Mucosa of descending colon (tissue), 3 donors: ENCODE results near the gene MLH1. TPM values are rescaled to one million over a fixed set of nuclear protein-coding genes. Genes with fewer than 3 reads are reported as not detected.

Experiments
- ATAC-seq: fragments of 200-7000 bp; cut with Tn5 transposase; one replicate; pipeline ENCODE4 v1.9.1; 2020; ENCODE audit warnings: mild to moderate bottlenecking, moderate library complexity
- DNase-seq, 3 donors: peaks; one replicate each; pipeline ENCODE4 v3.0.0-alpha.2; 2020
- H3K36me3 ChIP-seq: fragments of 200-600 bp; one replicate; pipeline ENCODE4 v1.8.0; 2021; ENCODE audit warnings: low read depth, mild to moderate bottlenecking
- H3K4me1 ChIP-seq: fragments of 200-600 bp; one replicate; pipeline ENCODE4 v1.8.0; 2021; ENCODE audit warnings: low read depth, mild to moderate bottlenecking
- H3K4me3 ChIP-seq: fragments of 200-600 bp; one replicate; pipeline ENCODE4 v1.8.0; 2021; ENCODE audit warnings: mild to moderate bottlenecking
- H3K9me3 ChIP-seq: fragments of 200-600 bp; one replicate; pipeline ENCODE4 v1.8.0; 2021; ENCODE audit warnings: mild to moderate bottlenecking
- intact Hi-C, 2 donors: fragments of 100-400 bp; cut with DNase I in 1 of 2; cut with micrococcal nuclease in 1 of 2; formaldehyde crosslinking; loops; one replicate each; pipeline versions ENCODE4 v1.11.0 to v1.11.1; 2022; cut with DNase I, micrococcal nuclease
- long read RNA-seq, 2 donors: library from polyadenylated mRNA; unstranded; transcript quantifications; one replicate each; pipeline ENCODE4 v2.0.0, GENCODE V29; 2019 to 2021
- total RNA-seq, 3 donors: library from RNA; stranded (reverse); fragmentation: NEBNext Ultra II Directional in 2 of 3; extraction: Animal tissue kit (Norgen Biotek cat#: 25700) in 2 of 3; gene quantifications; one replicate each; pipeline versions ENCODE4 v1.2.1 to v1.2.4, GENCODE V29; 2021 to 2023
- TF ChIP-seq, protein P1 (sequence below): fragments of 200-600 bp; IDR thresholded peaks from one replicate; pipeline ENCODE4 v1.8.0; 2022; ENCODE audit warnings: antibody characterized with exemption, mild to moderate bottlenecking
- donor health status: DM: no; HTN: no; CAD: no; lungs with moderate emphysema.
- donor health status: DM: no; HTN: no; CAD: no.
- donor health status: DM: no; HTN: yes; CAD: no.

MLH1 gene
- 10 to 100 TPM; 15.4 to 25.9 (median 23.7) TPM for total RNA-seq
- long read RNA-seq, donor 1, transcript MLH1-201 (19 exons, 2,752 nt) = major isoform, 23 of 35 reads
- long read RNA-seq, donor 1, partial matches to known transcripts = 1 of 35 reads
- long read RNA-seq, donor 1, other reads (novel, unspliced or antisense) = 10 of 35 reads
- long read RNA-seq, donor 2, transcript MLH1-201 (19 exons, 2,752 nt) = major isoform, 12 of 19 reads
- long read RNA-seq, donor 2, partial matches to known transcripts = 2 of 19 reads
- long read RNA-seq, donor 2, other reads (novel, unspliced or antisense) = 5 of 19 reads

DNA sequence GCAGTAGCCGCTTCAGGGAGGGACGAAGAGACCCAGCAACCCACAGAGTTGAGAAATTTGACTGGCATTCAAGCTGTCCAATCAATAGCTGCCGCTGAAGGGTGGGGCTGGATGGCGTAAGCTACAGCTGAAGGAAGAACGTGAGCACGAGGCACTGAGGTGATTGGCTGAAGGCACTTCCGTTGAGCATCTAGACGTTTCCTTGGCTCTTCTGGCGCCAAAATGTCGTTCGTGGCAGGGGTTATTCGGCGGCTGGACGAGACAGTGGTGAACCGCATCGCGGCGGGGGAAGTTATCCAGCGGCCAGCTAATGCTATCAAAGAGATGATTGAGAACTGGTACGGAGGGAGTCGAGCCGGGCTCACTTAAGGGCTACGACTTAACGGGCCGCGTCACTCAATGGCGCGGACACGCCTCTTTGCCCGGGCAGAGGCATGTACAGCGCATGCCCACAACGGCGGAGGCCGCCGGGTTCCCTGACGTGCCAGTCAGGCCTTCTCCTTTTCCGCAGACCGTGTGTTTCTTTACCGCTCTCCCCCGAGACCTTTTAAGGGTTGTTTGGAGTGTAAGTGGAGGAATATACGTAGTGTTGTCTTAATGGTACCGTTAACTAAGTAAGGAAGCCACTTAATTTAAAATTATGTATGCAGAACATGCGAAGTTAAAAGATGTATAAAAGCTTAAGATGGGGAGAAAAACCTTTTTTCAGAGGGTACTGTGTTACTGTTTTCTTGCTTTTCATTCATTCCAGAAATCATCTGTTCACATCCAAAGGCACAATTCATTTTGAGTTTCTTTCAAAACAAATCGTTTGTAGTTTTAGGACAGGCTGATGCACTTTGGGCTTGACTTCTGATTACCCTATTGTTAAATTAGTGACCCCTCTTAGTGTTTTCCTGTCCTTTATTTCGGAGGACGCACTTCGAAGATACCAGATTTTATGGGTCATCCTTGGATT lies at the start of gene MLH1:
Gene MLH1, plus strand, starts transcription at position 193 of the 958 bp plus-strand sequence. Its CDS starts 30 bp downstream, at position 223.
- Histone ChIP-seq H3K4me1 (peaks cover 24% of the 10 kb centered on the region), H3K4me3 (peak within 1 kb of the TSS; percentile 37), H3K9me3 (no peaks in the 10 kb centered on the region), H3K36me3 (peaks cover 6% of the 10 kb centered on the region)
- TF ChIP-seq, protein P1, sequence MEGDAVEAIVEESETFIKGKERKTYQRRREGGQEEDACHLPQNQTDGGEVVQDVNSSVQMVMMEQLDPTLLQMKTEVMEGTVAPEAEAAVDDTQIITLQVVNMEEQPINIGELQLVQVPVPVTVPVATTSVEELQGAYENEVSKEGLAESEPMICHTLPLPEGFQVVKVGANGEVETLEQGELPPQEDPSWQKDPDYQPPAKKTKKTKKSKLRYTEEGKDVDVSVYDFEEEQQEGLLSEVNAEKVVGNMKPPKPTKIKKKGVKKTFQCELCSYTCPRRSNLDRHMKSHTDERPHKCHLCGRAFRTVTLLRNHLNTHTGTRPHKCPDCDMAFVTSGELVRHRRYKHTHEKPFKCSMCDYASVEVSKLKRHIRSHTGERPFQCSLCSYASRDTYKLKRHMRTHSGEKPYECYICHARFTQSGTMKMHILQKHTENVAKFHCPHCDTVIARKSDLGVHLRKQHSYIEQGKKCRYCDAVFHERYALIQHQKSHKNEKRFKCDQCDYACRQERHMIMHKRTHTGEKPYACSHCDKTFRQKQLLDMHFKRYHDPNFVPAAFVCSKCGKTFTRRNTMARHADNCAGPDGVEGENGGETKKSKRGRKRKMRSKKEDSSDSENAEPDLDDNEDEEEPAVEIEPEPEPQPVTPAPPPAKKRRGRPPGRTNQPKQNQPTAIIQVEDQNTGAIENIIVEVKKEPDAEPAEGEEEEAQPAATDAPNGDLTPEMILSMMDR = no peak
- peak; percentile 94 for ATAC-seq
- intact Hi-C loops = no loop called here
- DNase-seq = peak; percentile 95 to 100 (median 97)

- Histone ChIP-seq H3K36me3 (no peaks in the 10 kb centered on the region), H3K4me3 (peak overlapping the region; percentile 47), H3K9me3 (peaks cover 7% of the 10 kb centered on the region), H3K4me1 (peaks cover 22% of the 10 kb centered on the region)
- TF ChIP-seq, protein P1 = no peak
- intact Hi-C loops = no loop called here
- DNase-seq (no peak), ATAC-seq (no peak)
Observed at GRCh38 chr3:36943601-36944000, 49.7 kb upstream of the MLH1 start.

GRCh38 chr3:36944012-36944640 lies 49.2 kb upstream of the MLH1 start:
- ATAC-seq (peak; percentile 75), DNase-seq (peak; percentile 59 to 79 (median 74))
- Histone ChIP-seq H3K9me3 (peaks cover 7% of the 10 kb centered on the region), H3K4me3 (peak overlapping the region; percentile 47), H3K36me3 (no peaks in the 10 kb centered on the region), H3K4me1 (peaks cover 22% of the 10 kb centered on the region)
- intact Hi-C loops = no loop called here
- TF ChIP-seq, protein P1 = no peak

GRCh38 chr3:36944641-36945270 lies 48.6 kb upstream of the MLH1 start, which contains the start of gene TRANK1:
Gene TRANK1 (minus strand): TSS chr3:36945054. CDS start chr3:36944809, 245 bp downstream.
- TF ChIP-seq, protein P1 = no peak
- H3K4me1 ChIP-seq = peaks cover 22% of the 10 kb centered on the region
- peak; percentile 69 for ATAC-seq
- peaks cover 7% of the 10 kb centered on the region for H3K9me3 ChIP-seq
- DNase-seq = peak; percentile 71 to 86 (median 75)
- intact Hi-C loops = no loop called here
- H3K4me3 ChIP-seq = peak within 1 kb of the TSS; percentile 47
- H3K36me3 ChIP-seq = no peaks in the 10 kb centered on the region
